Esophagus muscularis mucosa (tissue), 4 donors: Measurements from ENCODE around the gene FRMD5.

Source experiments
- CTCF ChIP-seq, 3 experiments: fragments of 200-600 bp in 2 of 3; fragments of 450-650 bp in 1 of 3; sonication (generic) in 2 of 3; IDR thresholded peaks; one replicate each; pipeline ENCODE4 v1.5.1; 2017 to 2019; ENCODE audit warnings: antibody characterized with exemption in 3 of 3, mild to moderate bottlenecking in 2 of 3, moderate library complexity in 1 of 3
- EP300 ChIP-seq: sonication (generic); formaldehyde crosslinking; IDR thresholded peaks from one replicate; pipeline ENCODE4 v1.6.1; 2017; ENCODE audit warnings: antibody characterized with exemption
- POLR2AphosphoS5 ChIP-seq, 2 donors: sonication (generic); formaldehyde crosslinking; IDR thresholded peaks; one replicate each; pipeline ENCODE4 v1.6.1; 2017; ENCODE audit warnings: antibody characterized with exemption in 2 of 2

GRCh38 chr15:44015545-44016305 lies 179.3 kb downstream of the FRMD5 start:
- no peak for TF ChIP-seq POLR2AphosphoS5 (IDR thresholded peaks at IDR 0.05)
- no peak for TF ChIP-seq CTCF (IDR thresholded peaks at IDR 0.05)
- no peak for TF ChIP-seq EP300
